GM18511 (cell line): ENCODE data around the gene BAIAP2L1.
A peak's percentile ranks its signal among the peaks of the same experiment; 100 is the strongest.

Source experiments
- ATAC-seq: cut with Tn5 transposase; IDR thresholded peaks from one replicate; pipeline ENCODE4 v1.9.1; 2021; ENCODE audit warnings: mild to moderate bottlenecking, moderate library complexity; ENCODE audit not compliant: unreplicated experiment

BAIAP2L1 gene

DNA sequence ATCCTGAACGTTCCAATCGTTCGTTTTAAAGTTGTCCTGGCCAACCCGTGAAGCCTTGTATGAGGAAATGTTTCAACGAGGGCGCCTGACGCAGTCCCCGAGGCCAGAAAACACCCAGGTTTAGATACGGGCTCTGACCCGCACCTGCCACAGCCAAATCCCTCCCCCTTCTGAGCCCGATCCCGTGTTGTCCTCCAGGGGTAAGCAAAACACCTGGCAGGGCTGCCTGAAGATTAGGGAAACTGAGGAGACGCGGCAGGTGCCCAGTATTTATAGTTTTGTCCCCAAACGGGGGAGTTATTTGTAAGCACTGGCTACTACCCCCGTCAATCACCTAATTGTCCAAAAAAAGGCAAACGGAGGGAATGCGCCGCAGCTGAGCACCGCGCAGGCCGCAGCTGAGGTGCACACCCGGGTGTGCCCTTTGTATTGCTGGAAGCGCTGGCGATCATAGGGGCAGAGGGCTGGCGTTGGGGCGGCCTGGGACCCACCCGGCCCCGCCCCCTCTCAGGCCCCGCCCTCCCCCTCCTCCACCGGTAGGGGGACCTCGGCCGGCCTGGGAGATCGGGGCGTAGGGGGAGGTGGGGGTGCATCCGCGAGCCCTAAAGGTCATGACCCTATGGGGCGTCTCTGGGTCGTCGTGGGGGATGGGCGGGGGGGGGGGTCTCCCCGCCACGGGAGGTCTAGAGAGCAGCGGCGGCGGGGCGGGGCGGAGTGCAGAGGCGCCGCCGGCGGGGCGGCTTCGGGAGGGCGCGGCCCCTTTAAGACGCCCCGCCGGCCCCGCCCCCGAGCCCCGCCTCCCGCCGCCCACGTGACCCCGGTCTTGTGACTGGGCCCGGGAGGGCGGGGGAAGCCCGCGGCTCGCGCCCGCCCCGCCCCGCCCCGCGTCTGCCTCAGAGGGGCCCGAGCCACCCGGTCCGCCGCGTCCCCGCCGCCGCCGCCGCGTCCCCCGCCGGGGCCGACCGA lies 119.8 kb downstream of the BAIAP2L1 start, which contains the start of gene BRI3:
Gene BRI3, plus strand, starts transcription at position 896 of the 966 bp plus-strand sequence. CDS start 110 bp downstream, outside the sequence.
- ATAC-seq, result peak; percentile 87

DNA sequence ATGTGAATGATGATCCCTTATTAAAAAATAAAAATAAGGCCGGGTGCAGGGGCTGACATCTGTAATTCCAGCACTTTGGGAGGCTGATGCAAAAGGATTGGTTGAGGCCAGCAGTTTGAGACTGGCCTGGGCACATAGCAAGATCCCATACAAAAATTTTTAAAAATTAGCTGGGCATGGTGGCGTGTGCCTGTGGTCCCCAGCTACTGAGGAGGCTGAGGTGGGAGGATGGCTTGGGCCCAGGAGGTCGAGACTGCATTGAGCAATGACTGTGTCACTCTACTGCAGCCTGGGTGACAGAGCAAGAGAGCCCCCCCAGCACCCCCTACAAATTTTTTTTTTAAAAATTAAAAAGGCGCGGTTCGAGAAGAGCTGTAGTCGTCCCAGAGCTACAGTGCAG lies 120.6 kb downstream of the BAIAP2L1 start:
- ATAC-seq, result no peak

DNA sequence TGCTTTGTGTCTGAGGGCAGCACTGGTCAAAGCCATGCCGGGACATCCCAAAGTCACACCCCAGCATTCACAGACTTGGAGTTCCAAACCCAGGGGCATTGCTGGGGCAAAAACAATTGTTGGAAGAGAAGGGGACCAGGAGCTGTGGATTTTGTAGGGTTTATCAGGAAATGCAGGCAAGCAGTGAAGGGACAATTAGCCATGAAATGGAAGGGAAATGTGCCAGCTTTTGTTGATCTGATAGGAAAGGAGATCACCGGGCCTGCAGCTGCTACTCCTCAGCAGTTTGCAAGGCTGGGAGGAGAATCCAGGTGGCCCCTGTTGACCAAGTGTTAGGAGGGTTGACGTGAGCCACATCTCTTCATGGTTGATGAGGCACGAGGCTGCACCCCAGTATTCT lies 122.0 kb downstream of the BAIAP2L1 start:
- ATAC-seq, result no peak

DNA sequence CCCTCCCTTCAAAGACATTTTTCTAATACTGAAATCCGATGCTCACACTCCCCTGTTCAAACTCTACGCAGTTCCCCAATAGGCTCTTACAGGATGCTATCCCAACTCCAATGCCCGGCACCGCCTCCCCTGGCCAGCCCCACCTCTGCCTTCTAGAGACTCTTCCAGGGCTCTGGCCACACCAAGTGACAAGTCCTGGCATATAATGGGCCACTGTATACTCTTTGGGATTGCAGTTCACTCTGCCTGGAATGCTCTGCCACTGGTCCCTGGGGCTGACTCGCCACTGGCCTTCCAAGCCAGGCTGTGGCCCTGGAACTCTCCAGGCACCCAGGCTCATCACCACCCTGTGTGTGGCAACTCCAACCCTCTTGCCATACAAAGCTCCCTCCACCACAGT lies 122.5 kb downstream of the BAIAP2L1 start:
- no peak for ATAC-seq

DNA sequence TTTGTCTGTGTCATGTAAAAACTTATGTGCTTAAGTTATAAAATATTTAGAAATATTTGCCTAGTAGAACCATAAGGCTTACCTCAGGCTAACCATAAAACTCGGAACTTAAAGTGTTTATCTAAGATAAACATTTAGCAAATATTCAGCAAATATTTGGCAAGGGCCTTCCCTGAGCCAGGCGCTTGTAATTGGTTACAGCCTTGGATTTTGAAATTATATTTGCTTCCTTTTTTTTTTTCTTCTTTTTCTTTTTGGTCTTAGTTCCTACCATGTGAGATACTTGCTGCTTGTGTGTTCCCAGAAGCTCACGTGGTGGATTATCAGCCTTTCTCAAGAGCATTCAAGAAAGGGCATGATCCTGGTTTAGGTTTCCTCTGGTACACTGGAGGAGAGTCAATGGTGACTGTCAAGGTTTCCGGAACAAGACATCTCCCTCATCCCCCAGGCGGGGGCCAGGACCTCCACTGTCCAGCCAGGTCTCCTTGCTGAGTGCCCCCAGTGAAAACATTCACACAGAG lies 124.6 kb downstream of the BAIAP2L1 start:
- no peak for ATAC-seq

DNA sequence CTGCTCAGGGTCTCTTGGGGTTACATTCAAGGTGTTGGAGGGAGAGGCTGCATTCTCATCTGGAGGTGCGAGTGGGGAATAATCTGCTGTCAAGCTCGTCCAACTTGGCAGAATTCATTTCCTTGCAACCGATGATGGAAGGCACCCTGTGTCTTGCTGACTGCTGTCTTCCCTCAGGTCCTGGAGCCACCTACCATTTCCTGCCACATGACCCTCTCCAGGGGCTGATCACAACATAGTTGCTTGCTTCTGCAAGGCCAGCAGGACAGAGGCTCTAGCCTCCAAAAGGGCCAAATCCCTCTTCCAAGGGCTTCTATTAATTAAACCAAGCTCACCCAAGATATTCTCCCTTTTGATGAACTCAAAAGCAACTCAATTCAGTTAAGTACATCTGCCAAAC lies 133.6 kb downstream of the BAIAP2L1 start:
- ATAC-seq, result no peak

DNA sequence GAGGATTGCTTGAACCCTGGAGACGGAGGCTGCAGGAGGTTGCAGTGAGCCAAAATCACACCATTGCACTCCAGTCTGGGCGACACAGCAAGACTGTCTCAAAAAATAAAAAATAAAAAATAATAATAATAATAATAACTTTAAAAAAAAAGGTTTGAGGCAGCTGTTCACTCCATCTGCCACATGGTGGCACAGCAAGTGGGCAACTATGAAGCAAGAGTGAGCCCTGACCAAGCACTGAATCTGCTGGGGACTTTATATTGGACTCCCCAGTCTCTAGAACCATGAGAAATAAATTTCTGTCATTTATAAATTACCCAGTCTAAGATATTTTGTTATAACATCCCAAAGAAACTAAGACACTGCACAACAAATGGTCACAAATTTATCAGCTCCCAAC lies 134.1 kb downstream of the BAIAP2L1 start:
- ATAC-seq, result no peak

DNA sequence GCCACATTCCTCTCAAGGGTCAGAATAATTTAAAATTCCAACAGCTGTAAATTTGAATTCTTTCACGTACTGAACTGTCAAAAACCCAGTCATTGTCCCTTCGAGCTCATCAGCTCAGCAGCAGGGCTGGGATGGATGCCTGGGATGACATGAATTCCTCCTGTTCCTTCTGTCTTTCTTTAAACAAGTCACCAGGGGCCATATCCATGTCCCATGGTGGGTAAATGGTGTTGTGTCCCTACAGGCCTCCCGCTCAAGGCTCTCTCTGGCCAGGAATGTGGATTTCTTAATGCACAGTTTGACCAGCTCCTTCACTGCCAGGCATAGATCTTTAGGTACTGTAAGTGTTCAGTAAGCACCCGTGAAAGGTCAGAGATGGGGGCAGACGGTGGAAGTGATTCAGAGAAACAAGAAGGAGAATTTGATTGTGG lies 135.0 kb downstream of the BAIAP2L1 start:
- ATAC-seq, result no peak

DNA sequence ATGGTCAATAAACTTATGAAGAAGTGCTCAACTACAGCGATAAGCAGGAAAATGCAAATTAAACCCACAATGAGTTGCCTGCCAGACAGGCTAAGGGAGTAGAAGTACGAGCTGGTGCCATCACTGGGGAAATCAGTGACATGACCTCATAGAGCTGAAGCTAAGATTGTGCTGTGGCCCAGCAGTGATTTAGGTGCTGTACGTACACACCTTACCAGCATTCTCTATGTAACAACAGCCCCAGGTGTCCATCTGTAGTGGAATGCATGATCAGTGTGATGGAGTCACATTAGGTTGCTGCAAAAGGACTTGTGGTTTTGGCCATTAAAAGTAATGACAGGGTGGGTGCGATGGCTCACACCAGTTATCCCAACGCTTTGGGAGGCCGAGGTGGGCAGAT lies 143.2 kb downstream of the BAIAP2L1 start:
- no peak for ATAC-seq

DNA sequence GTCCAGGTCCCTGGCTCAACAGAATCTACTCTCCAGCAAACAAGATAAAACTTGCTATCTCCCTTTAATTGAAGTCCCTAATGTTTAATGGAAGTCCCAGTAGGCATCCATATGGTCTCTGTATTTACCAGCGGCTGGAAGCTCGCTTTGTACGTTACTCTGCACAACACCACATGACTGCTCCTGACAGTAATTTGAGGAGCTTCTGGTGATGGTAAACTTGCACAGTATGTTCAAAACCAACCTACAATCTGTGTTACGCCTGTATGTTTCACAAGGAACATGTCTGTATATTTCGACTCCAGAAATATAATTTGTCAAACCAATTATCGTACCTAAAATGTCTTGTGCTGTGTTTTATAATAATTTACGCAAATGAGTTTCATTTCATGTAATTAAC lies 144.5 kb downstream of the BAIAP2L1 start:
- no peak for ATAC-seq

DNA sequence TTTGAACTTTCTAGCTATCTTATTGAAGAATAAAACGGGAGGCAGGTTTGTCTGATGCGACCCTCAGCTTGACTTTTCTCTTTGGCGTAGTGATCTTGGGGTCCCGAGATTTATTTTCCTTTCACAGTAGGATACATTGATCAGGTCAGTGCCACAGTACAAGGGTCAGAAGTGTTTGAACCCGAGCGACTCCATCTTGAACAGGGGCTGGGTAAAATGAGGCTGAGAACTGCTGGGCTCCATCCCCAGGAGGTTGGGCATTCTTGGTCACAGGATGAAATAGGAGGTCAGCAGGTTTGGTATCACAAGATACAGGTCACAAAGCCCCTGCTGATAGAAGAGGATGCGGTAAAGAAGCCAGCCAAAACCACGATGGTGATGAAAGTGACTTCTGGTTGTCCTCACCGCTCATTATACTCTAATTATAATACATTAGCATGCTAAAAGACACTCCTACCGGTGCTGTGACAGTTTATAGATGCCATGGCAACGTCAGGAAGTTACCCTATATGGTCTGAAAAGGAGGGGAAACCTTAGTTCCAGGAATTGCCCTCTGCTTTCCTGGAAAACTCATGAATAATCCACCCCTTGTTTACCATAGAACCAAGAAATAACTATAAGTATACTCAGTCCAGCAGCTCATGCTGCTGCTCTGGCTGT lies 145.8 kb downstream of the BAIAP2L1 start:
- ATAC-seq, result no peak

DNA sequence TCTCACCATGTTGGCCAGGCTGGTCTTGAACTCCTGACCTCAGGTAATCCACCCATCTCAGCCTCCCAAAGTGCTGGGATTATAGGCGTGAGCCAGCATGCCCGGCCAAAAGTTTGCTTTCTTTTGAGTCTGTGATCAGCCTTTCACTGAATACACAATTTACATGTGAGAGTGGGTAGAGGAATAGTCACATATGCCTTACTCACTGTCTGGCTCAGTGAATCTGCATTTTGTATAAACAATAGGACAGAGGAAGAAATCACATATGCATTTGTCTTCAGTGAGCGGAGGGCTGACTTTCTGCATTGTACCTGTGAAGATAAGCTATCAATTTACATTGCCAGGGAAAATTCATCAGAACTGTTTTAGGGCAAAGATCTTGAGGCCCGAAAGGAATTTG lies 146.4 kb downstream of the BAIAP2L1 start:
- no peak for ATAC-seq

DNA sequence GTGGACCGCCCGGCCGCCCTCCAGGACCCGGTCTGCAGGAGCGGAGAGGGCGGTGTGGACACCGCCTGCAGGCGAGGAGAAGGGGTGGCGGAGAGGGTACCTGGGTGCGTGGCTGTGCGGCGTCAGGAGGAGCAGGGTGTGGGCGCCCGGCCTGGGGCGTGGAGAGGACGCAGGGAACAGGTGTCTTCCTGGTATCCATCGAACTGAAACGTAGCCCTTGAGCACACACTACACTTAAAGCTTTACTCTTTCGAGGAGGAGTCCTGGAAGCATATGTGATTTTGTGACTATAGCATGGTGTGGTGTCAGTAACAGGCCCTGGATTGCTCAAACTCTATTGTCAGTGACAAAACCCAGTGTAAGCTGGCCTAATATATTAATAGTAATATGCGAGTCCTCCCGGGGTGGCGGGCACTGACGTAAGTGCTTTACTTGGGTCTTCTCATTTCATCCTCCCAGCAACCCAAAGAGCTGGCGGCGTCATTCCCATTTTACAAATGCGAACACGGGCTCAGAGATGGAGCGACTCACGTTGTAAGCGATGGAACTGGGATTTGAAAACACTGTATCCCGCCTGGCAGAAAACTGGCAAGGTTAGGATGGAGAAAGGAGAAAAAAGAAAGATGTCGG lies 148.3 kb downstream of the BAIAP2L1 start:
- ATAC-seq, result peak; percentile 38

DNA sequence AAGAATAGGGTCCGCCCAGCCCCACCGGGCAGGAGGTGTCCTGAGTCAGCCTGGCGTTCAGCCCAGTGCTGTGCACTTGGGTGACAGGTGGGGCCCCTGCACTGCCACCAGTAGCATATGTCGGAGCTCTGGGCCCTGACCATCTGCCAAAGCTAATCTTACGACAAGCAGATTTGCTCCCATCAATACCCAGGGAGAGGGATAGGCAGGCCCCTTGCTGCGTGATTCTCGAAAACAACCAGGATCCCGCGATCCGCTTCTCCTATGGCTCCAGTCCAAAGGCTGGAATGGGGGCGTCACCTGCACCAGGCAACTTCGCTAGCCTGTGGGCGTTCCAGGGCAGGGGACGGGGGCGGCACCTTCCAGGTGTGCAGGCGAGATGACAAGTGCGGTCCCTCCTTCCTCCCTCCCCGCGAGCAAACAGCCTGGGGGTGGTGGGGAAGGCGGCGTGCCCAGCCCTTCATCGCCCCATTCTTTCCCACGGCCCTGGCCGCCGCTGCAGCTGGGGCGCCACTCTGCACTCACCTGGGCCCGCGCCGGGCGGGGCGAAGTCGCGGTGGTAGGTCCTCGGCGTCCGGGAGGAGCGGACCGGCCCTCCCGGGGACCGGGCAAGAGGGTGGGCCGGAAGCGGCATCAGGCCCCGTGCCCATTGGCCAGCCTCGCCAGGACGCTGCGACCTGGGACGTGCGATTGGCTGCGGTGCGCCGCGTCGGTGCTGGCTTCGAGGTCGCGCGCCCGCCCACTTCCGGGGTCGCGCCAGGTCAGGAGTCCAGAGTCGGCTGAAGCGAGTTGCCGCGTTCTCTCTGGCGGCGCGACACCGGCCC lies 149.1 kb downstream of the BAIAP2L1 start, which contains the start of gene TECPR1:
Gene TECPR1, minus strand, starts transcription at position 632 of the 824 bp plus-strand sequence. CDS start 6,086 bp downstream, outside the sequence.
- peak; percentile 98 for ATAC-seq

DNA sequence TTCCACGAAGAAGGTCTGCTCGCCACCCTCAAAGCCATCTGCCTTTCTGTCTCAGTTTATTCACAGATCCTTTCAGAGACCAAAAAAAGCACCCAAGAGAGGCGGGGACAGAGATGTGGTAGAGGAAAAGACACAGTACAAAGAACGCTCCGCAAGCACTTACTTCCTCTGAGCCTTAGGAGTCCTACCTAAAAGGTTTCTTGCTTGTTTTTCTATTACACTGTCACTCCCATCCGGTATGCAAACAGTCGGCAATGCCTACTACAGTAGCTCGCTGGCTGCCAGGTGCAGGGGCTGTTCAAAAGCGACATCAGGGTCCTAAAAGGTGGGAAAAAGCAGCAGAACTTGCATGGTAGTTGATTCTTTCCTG lies 149.7 kb downstream of the BAIAP2L1 start:
- peak; percentile 28 for ATAC-seq

DNA sequence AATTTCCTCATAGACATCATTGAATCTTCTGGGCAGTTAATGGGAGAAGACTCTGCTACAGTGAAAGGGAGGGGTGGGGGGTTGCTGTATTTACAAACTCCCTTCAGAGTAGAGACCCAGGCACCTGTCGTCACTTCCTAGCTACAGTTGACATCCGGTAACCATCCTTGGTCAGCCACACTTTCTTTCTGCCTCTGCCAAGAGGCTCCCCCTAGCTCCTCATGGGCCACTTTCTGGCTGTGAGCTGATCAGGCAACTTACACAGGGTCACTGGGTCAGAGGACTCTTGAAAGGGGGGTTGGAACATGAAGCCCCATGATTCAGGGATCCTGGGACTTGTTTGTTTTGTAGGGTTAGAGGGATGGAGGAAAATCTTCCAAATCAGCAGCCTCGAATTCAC lies 150.1 kb downstream of the BAIAP2L1 start:
- ATAC-seq, result no peak

DNA sequence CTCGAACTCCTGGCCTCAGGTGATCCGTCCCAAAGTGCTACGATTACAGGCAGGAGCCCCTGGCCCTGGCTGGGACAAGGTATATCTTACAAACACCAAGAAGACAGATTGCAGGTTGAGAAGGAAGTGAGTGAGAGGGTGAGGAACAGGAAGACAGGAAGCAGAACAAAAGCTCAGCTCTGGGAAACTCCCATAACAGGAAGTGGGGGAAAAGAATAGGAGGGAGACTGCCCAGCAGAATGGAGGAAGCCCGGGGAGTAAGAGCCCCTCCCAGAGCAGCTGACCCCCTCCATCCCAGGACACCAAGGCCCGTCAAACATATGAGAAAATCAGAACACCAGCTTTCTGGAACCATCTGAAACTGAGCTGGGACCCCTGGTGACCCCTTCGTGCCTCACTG lies 151.8 kb downstream of the BAIAP2L1 start:
- ATAC-seq, result no peak

DNA sequence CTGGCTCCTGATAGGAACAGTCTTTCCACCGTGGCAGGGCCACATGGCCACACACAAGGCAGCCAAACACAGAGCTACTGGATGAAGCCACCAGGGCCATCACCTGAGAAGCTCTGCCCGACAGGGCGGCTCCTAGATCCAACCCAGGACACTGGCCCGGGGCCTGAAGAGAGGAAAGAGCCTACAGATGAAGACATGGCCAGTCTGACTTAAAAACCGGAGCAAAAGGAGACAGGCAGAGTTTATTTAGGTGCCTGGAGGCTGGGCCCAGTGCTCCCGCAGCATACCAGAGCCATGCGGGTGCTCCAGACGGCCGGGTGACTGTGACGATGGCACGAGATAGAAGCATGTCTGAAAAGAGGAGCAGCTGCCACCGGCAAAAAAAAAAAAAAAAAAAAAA lies 152.7 kb downstream of the BAIAP2L1 start:
- no peak for ATAC-seq

DNA sequence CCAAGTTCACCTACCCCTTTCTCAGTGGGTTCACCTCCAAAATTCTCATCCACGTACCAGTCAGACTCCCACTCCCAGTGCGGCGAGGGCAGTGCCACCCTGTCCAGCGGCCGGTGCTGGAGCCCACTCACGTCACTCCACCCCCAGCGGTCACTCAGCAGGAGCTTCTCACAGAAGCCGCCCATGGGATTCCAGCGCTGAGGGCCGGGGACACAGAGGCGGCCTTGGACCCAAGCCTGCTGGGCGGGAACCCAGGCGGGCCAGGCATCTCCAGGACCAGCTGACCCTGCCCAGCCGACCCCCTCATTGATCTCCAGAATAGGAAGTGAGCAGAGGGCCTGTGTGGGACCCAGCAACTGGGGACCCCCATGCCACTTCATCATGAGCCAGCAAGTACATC lies 156.0 kb downstream of the BAIAP2L1 start:
- ATAC-seq, result no peak

DNA sequence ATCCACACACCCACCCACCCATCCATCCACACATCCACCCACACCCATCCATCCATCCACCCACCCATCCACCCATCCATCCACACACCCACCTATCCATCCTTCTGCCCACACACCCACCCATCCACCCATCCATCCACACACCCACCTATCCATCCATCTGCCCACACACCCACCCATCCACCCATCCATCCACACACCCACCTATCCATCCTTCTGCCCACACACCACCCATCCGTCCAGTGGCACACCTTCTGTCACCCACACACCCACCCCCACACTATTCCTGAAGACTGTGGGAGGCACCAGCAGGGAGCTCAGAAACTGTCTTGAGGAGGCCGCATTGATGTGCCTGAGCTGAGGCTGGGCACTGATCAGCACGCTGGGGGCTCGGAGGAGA lies 158.0 kb downstream of the BAIAP2L1 start:
- ATAC-seq, result no peak
